A673 (cell line): ENCODE measurements around the gene PARP12. TPM values are rescaled to one million over a fixed set of nuclear protein-coding genes. Genes with fewer than 3 reads are reported as not detected.

Source experiments
- BruUV-seq: library from RNA; stranded (reverse); fragments of 400-500 nt; replicated peaks from 2 replicates; lab custom pipeline; 2021; lab: Mats Ljungman, UMichigan
- CTCF ChIA-PET: fragments of 300-600 bp; sonication (Branson Sonifier 250); formaldehyde crosslinking; loops from one replicate; lab custom pipeline; 2022; ENCODE audit warnings: antibody characterized with exemption; lab: Charles Lee
- POLR2A ChIA-PET: fragments of 300-600 bp; sonication (Branson Sonifier 250); formaldehyde crosslinking; loops from one replicate; lab custom pipeline; 2022; ENCODE audit warnings: antibody characterized with exemption; ENCODE audit not compliant: low non-redundant PET; lab: Charles Lee
- DNase-seq: peaks from one replicate; pipeline ENCODE4 v3.0.0-alpha.2; 2015; ENCODE audit warnings: low spot score
- H3K27ac ChIP-seq: fragments of 200-600 bp; sonication (generic); 2 replicates; pipeline ENCODE4 v1.5.1; 2016; ENCODE audit warnings: mixed run types, low read depth, mild to moderate bottlenecking, mixed read lengths, antibody characterized with exemption, low read length; ENCODE audit not compliant: poor library complexity, severe bottlenecking
- H3K27me3 ChIP-seq: fragments of 200-600 bp; sonication (generic); replicated peaks from 2 replicates; pipeline ENCODE4 v1.6.1; 2017; ENCODE audit warnings: mixed run types, low read depth, mild to moderate bottlenecking, mixed read lengths, antibody characterized with exemption, low read length; ENCODE audit not compliant: insufficient read depth, poor library complexity
- H3K36me3 ChIP-seq: fragments of 200-600 bp; sonication (generic); 2 replicates; pipeline ENCODE4 v1.6.1; 2016; ENCODE audit warnings: mixed run types, mild to moderate bottlenecking, mixed read lengths, antibody characterized with exemption, low read length; ENCODE audit not compliant: insufficient read depth, poor library complexity, severe bottlenecking
- H3K4me1 ChIP-seq: fragments of 200-600 bp; sonication (generic); 2 replicates; pipeline ENCODE4 v1.6.1; 2017; ENCODE audit warnings: mixed run types, mild to moderate bottlenecking, mixed read lengths, antibody characterized with exemption, low read length; ENCODE audit not compliant: insufficient read depth, poor library complexity, severe bottlenecking
- H3K4me3 ChIP-seq: fragments of 200-600 bp; sonication (generic); 2 replicates; pipeline ENCODE4 v1.5.1; 2016; ENCODE audit warnings: low read depth, mixed run types, mild to moderate bottlenecking, mixed read lengths, low read length; ENCODE audit not compliant: poor library complexity, severe bottlenecking
- H3K9me3 ChIP-seq: fragments of 200-600 bp; sonication (generic); 2 replicates; pipeline ENCODE4 v1.6.1; 2016; ENCODE audit warnings: mixed run types, low read depth, mild to moderate bottlenecking, mixed read lengths, antibody characterized with exemption, low read length; ENCODE audit not compliant: poor library complexity, severe bottlenecking
- CTCF ChIP-seq: fragments of 300-800, 200-600 bp; sonication (generic); conservative IDR thresholded peaks from 2 replicates; pipeline ENCODE4 v1.5.1; 2017; ENCODE audit warnings: low read depth, mild to moderate bottlenecking, antibody characterized with exemption, low read length, moderate library complexity, mixed read lengths
- EZH2 ChIP-seq: fragments of 200-600 bp; sonication (generic); IDR thresholded peaks from 2 replicates; pipeline ENCODE4 v1.6.1; 2017; ENCODE audit warnings: borderline replicate concordance, low read depth, mild to moderate bottlenecking, mixed read lengths, antibody characterized with exemption, low read length; ENCODE audit not compliant: poor library complexity, severe bottlenecking
- intact Hi-C: fragments of 100-400 bp; cut with micrococcal nuclease; formaldehyde crosslinking; loops from one replicate; pipeline ENCODE4 v1.10.0; 2022; ENCODE audit not compliant: unreplicated experiment
- total RNA-seq: library from RNA; stranded (reverse); gene quantifications from 2 replicates; pipeline ENCODE4 v1.2.3, GENCODE V29; 2021

Gene PARP12
- total RNA-seq, 1 experiment from 2014 or later: 17.8 TPM

- Histone ChIP-seq H3K27me3 (no peaks in the 10 kb centered on the region), H3K27ac (no peak overlapping the region), H3K9me3 (no peaks in the 10 kb centered on the region), H3K4me1 (no peaks in the 10 kb centered on the region), H3K4me3 (no peak overlapping the region), H3K36me3 (no peaks in the 10 kb centered on the region)
- CTCF ChIA-PET: interaction anchor here (0.5 kb wide), 1 partner anchor 81 kb away, joined by 6 read pairs; no protein-coding TSS in a partner anchor
- BruUV-seq: no TSS peak
- no peak for DNase-seq
- intact Hi-C loops: no loop called here
- no peak for TF ChIP-seq EZH2
- TF ChIP-seq CTCF: no peak
- POLR2A ChIA-PET: no interaction called here
Observed at GRCh38 chr7:140049339-140050024, 13.3 kb downstream of the PARP12 start.

- DNase-seq: no peak
- no TSS peak for BruUV-seq
- Histone ChIP-seq H3K9me3 (no peaks in the 10 kb centered on the region), H3K27me3 (no peaks in the 10 kb centered on the region), H3K4me1 (no peaks in the 10 kb centered on the region), H3K27ac (no peak overlapping the region), H3K4me3 (no peak overlapping the region), H3K36me3 (no peaks in the 10 kb centered on the region)
- ChIA-PET POLR2A (no interaction called here), CTCF (interaction anchor here (0.5 kb wide), 1 partner anchor 82 kb away, joined by 6 read pairs; no protein-coding TSS in a partner anchor)
- intact Hi-C loops: no loop called here
- TF ChIP-seq EZH2 (no peak), CTCF (no peak)
Observed at GRCh38 chr7:140048989-140049338, 13.8 kb downstream of the PARP12 start.

DNA sequence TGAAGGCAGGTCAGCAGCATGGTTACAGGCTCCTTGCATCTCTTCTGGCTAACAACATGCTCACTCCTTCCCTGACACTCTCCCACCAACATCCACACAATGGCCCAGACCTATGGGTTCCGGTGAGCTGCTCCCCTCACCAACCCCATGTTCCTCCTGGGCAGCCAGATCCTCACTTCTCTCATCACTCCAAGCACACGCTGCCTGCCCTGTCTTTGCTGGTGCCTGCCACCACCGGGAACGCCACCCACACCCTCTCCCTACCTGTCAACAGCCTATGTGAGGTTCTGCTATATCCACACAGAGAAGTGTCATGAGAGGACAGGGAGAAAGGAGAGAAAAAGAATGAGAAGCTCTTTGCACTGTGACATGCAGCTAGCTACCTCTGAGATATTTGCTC, 14.6 kb downstream of the PARP12 start:
- POLR2A ChIA-PET: no interaction called here
- CTCF ChIA-PET: no interaction called here
- intact Hi-C loops: no loop called here
- no peak for DNase-seq
- no TSS peak for BruUV-seq
- Histone ChIP-seq H3K27ac (no peak overlapping the region), H3K27me3 (no peaks in the 10 kb centered on the region), H3K4me3 (no peak overlapping the region), H3K9me3 (no peaks in the 10 kb centered on the region), H3K4me1 (no peaks in the 10 kb centered on the region), H3K36me3 (no peaks in the 10 kb centered on the region)
- no peak for TF ChIP-seq EZH2
- TF ChIP-seq CTCF: no peak
